Omental fat pad (tissue), 4 donors: ENCODE data around the gene AP3B1. TPM values are rescaled to one million over a fixed set of nuclear protein-coding genes. Genes with fewer than 3 reads are reported as not detected.

Experiments used
- ATAC-seq: fragments of 150-250 bp; one replicate; pipeline ENCODE4 v1.9.1; 2016; ENCODE audit warnings: mild to moderate bottlenecking, moderate library complexity; ENCODE audit not compliant: low FRiP score
- DNase-seq: peaks from one replicate; pipeline ENCODE4 v3.0.0-alpha.2; 2019; ENCODE audit warnings: low spot score
- CTCF ChIP-seq, 3 donors: fragments of 450-650 bp; IDR thresholded peaks; one replicate each; pipeline ENCODE4 v1.5.1; 2016 to 2017; ENCODE audit warnings: antibody characterized with exemption in 3 of 3, mild to moderate bottlenecking in 3 of 3, moderate library complexity in 2 of 3
- total RNA-seq, 4 donors: library from RNA; depleted of rRNA; stranded (reverse); fragments of >200 nt; gene quantifications; one replicate each; pipeline ENCODE4 v1.1.0, GENCODE V29; 2016

Gene AP3B1
- total RNA-seq, 4 donors from 2014 or later, result 31.1 to 47.3 (median 41.7) TPM

GRCh38 chr5:78273436-78273835 is 21.1 kb downstream of the AP3B1 start:
- ATAC-seq, result no peak
- TF ChIP-seq CTCF (IDR thresholded peaks at IDR 0.05), result no peak

GRCh38 chr5:78271766-78272165 is 22.7 kb downstream of the AP3B1 start:
- ATAC-seq, result no peak
- TF ChIP-seq CTCF (IDR thresholded peaks at IDR 0.05), result no peak
- DNase-seq, result no peak

More at GRCh38 chr5:78273436-78273835, 21.1 kb downstream of the AP3B1 start:
- no peak for DNase-seq

- no peak for DNase-seq
- no peak for TF ChIP-seq CTCF (IDR thresholded peaks at IDR 0.05)
- ATAC-seq, result no peak
Measured at GRCh38 chr5:78269088-78269703, 25.3 kb downstream of the AP3B1 start.

- DNase-seq (no peak), ATAC-seq (no peak)
- TF ChIP-seq CTCF (IDR thresholded peaks at IDR 0.05), result no peak
Measured at GRCh38 chr5:78268356-78268755, 26.1 kb downstream of the AP3B1 start.

- TF ChIP-seq CTCF (IDR thresholded peaks at IDR 0.05), result no peak
- DNase-seq, result no peak
- no peak for ATAC-seq
Measured at GRCh38 chr5:78265163-78265562, 29.3 kb downstream of the AP3B1 start.

- ATAC-seq (no peak), DNase-seq (no peak)
- no peak for TF ChIP-seq CTCF (IDR thresholded peaks at IDR 0.05)
Measured at GRCh38 chr5:78264600-78264999, 29.9 kb downstream of the AP3B1 start.

- DNase-seq, result no peak
- TF ChIP-seq CTCF (IDR thresholded peaks at IDR 0.05), result no peak
- ATAC-seq, result no peak
Measured at GRCh38 chr5:78260771-78261170, 33.7 kb downstream of the AP3B1 start.
